Activated CD4-positive, alpha-beta T cell treated with anti-CD3 and anti-CD28 coated beads, Interleukin-2, amount 50 U/mL, for 48 hours (primary cell): ENCODE data around the gene PTPN12.
"Not testable (repeated sequence)": the region's sequence is repeated elsewhere in the genome, so short reads cannot be mapped to it uniquely, and the experiment has no call there.

Experiments
- DNase-seq, 2 experiments: peaks; one replicate each; pipeline ENCODE4 v3.0.0-alpha.2; 2020

PTPN12 gene

GRCh38 chr7:77538281-77539212 lies 1.5 kb downstream of the PTPN12 start:
- DNase-seq = peak in 1 of 2 experiments; percentile 14

- no peak for DNase-seq
Measured at GRCh38 chr7:77540402-77540822, 3.3 kb downstream of the PTPN12 start.

GRCh38 chr7:77540993-77541392 lies 3.9 kb downstream of the PTPN12 start:
- not testable (repeated sequence) for DNase-seq

- DNase-seq = no peak
Measured at GRCh38 chr7:77542409-77542808, 5.3 kb downstream of the PTPN12 start.

GRCh38 chr7:77542895-77543294 lies 5.8 kb downstream of the PTPN12 start:
- no peak for DNase-seq

GRCh38 chr7:77543910-77544309 lies 6.8 kb downstream of the PTPN12 start:
- DNase-seq = no peak

- DNase-seq = no peak
Measured at GRCh38 chr7:77544518-77544917, 7.4 kb downstream of the PTPN12 start.

- no peak for DNase-seq
Measured at GRCh38 chr7:77548206-77548605, 11.1 kb downstream of the PTPN12 start.

- DNase-seq = no peak
Measured at GRCh38 chr7:77549106-77549870, 12.2 kb downstream of the PTPN12 start.

GRCh38 chr7:77550586-77550985 lies 13.5 kb downstream of the PTPN12 start:
- DNase-seq = no peak

GRCh38 chr7:77553123-77553522 lies 16.0 kb downstream of the PTPN12 start:
- no peak for DNase-seq

GRCh38 chr7:77558284-77558967 lies 21.3 kb downstream of the PTPN12 start:
- DNase-seq = no peak

GRCh38 chr7:77561352-77561751 lies 24.3 kb downstream of the PTPN12 start:
- no peak for DNase-seq

GRCh38 chr7:77563275-77563674 lies 26.2 kb downstream of the PTPN12 start:
- DNase-seq = no peak

- DNase-seq = no peak
Measured at GRCh38 chr7:77565917-77566316, 28.8 kb downstream of the PTPN12 start.

GRCh38 chr7:77566421-77566820 lies 29.3 kb downstream of the PTPN12 start:
- DNase-seq = no peak

- no peak for DNase-seq
Measured at GRCh38 chr7:77569514-77570232, 32.6 kb downstream of the PTPN12 start.

GRCh38 chr7:77570330-77571011 lies 33.4 kb downstream of the PTPN12 start:
- no peak for DNase-seq

- no peak for DNase-seq
Measured at GRCh38 chr7:77571801-77572200, 34.7 kb downstream of the PTPN12 start.

GRCh38 chr7:77575187-77575586 lies 38.1 kb downstream of the PTPN12 start:
- no peak for DNase-seq

- DNase-seq = no peak
Measured at GRCh38 chr7:77576856-77577255, 39.8 kb downstream of the PTPN12 start.

- DNase-seq = no peak
Measured at GRCh38 chr7:77579797-77580196, 42.7 kb downstream of the PTPN12 start.
